Loucy (cell line): ENCODE results near the gene KLHL17.

Experiments
- H2AFZ ChIP-seq: fragments of 200-600 bp; sonication (generic); 2 replicates; pipeline ENCODE4 v1.6.0; 2016; ENCODE audit warnings: antibody characterized with exemption, mild to moderate bottlenecking, low read length, moderate library complexity
- H3F3A ChIP-seq: fragments of 200-600 bp; 2 replicates; pipeline ENCODE4 v1.6.0; 2016; ENCODE audit warnings: antibody characterized with exemption, low read depth, mild to moderate bottlenecking
- H3K27me3 ChIP-seq: fragments of 200-600 bp; sonication (generic); 2 replicates; pipeline ENCODE4 v1.6.1; 2014; ENCODE audit warnings: low read length, mild to moderate bottlenecking; ENCODE audit not compliant: insufficient read depth, poor library complexity, severe bottlenecking
- H3K36me3 ChIP-seq: fragments of 200-600 bp; sonication (generic); 2 replicates; pipeline ENCODE4 v1.6.1; 2016; ENCODE audit warnings: low read length; ENCODE audit not compliant: insufficient read depth
- H3K4me1 ChIP-seq: fragments of 200-600 bp; sonication (generic); 2 replicates; pipeline ENCODE4 v1.5.1; 2014; ENCODE audit warnings: low read length, mild to moderate bottlenecking; ENCODE audit not compliant: insufficient read depth, poor library complexity, severe bottlenecking
- H3K4me2 ChIP-seq: fragments of 200-600 bp; sonication (generic); 2 replicates; pipeline ENCODE4 v1.6.0; 2014; ENCODE audit warnings: antibody characterized with exemption, low read length, low read depth, mild to moderate bottlenecking; ENCODE audit not compliant: poor library complexity, severe bottlenecking
- H3K4me3 ChIP-seq: fragments of 200-600 bp; sonication (generic); 2 replicates; pipeline ENCODE4 v1.5.1; 2014; ENCODE audit warnings: low read length, mild to moderate bottlenecking, mixed read lengths; ENCODE audit not compliant: poor library complexity, severe bottlenecking
- H3K79me2 ChIP-seq: fragments of 200-600 bp; sonication (generic); 2 replicates; pipeline ENCODE4 v1.6.1; 2014; ENCODE audit warnings: low read length; ENCODE audit not compliant: insufficient read depth
- H3K9ac ChIP-seq: fragments of 200-600 bp; sonication (generic); 2 replicates; pipeline ENCODE4 v1.6.0; 2014; ENCODE audit warnings: mild to moderate bottlenecking, low read depth, low read length, moderate library complexity; ENCODE audit not compliant: poor library complexity, severe bottlenecking
- H3K9me2 ChIP-seq: fragments of 200-600 bp; sonication (generic); replicated peaks from 2 replicates; pipeline ENCODE4 v1.6.1; 2016; ENCODE audit warnings: low read depth, low read length, mixed read lengths
- H3K9me3 ChIP-seq: fragments of 200-600 bp; sonication (generic); 2 replicates; pipeline ENCODE4 v1.6.1; 2014; ENCODE audit warnings: mild to moderate bottlenecking, antibody characterized with exemption, low read length, low read depth; ENCODE audit not compliant: insufficient read depth
- H4K20me1 ChIP-seq: fragments of 200-600 bp; sonication (generic); 2 replicates; pipeline ENCODE4 v1.6.0; 2014; ENCODE audit warnings: antibody characterized with exemption, low read length, mild to moderate bottlenecking; ENCODE audit not compliant: insufficient read depth, poor library complexity, severe bottlenecking
- CTCF ChIP-seq: fragments of 200-600 bp; sonication (generic); conservative IDR thresholded peaks from 2 replicates; pipeline ENCODE4 v1.5.1; 2014; ENCODE audit warnings: mild to moderate bottlenecking, antibody characterized with exemption, low read length
- EZH2phosphoT487 ChIP-seq: fragments of 200-600 bp; IDR thresholded peaks from 2 replicates; pipeline ENCODE4 v1.6.1; 2018; ENCODE audit warnings: antibody characterized with exemption, mild to moderate bottlenecking, moderate library complexity, borderline replicate concordance

The KLHL17 gene

DNA sequence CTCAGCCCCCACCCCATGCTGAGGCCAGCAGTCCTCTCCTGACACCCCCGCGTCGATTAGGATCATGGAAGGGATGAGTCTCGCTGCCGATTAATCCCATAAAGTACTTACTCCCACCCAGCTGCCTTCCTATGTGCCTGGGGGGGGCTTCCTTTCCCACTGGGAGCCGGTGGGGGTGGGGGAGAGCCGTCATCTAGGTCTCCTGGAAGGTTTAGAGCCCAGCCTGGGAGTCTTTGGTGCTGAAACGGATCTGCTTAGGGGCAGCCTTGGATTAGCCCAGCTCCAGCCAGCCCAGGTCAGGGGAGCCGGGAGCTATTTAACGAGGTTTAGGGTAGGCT, 26.8 kb upstream of the KLHL17 start:
- no peaks in the 10 kb centered on the region for H3K9me2 ChIP-seq
- no peak overlapping the region for H2AFZ ChIP-seq
- TF ChIP-seq CTCF (no peak), EZH2phosphoT487 (no peak)
- no peaks in the 10 kb centered on the region for H3F3A ChIP-seq
- no peak overlapping the region for H3K4me3 ChIP-seq
- peaks cover 20% of the 10 kb centered on the region for H3K4me1 ChIP-seq
- H3K36me3 ChIP-seq, result no peaks in the 10 kb centered on the region
- H3K27me3 ChIP-seq, result no peaks in the 10 kb centered on the region
- no peaks in the 10 kb centered on the region for H4K20me1 ChIP-seq
- no peak overlapping the region for H3K4me2 ChIP-seq
- no peaks in the 10 kb centered on the region for H3K9me3 ChIP-seq
- H3K79me2 ChIP-seq, result no peaks in the 10 kb centered on the region
- H3K9ac ChIP-seq, result no peak overlapping the region

GRCh38 chr1:934991-935750, 25.2 kb upstream of the KLHL17 start:
- no peaks in the 10 kb centered on the region for H3K79me2 ChIP-seq
- H2AFZ ChIP-seq, result no peak overlapping the region
- no peaks in the 10 kb centered on the region for H4K20me1 ChIP-seq
- H3K4me1 ChIP-seq, result peaks cover 28% of the 10 kb centered on the region
- no peaks in the 10 kb centered on the region for H3K36me3 ChIP-seq
- no peaks in the 10 kb centered on the region for H3K9me2 ChIP-seq
- H3K4me3 ChIP-seq, result no peak overlapping the region
- H3K9ac ChIP-seq, result no peak overlapping the region
- no peaks in the 10 kb centered on the region for H3K27me3 ChIP-seq
- TF ChIP-seq CTCF (no peak), EZH2phosphoT487 (no peak)
- no peak overlapping the region for H3K4me2 ChIP-seq
- H3K9me3 ChIP-seq, result no peaks in the 10 kb centered on the region
- no peaks in the 10 kb centered on the region for H3F3A ChIP-seq

- TF ChIP-seq EZH2phosphoT487 (no peak), CTCF (no peak)
- no peak overlapping the region for H3K4me2 ChIP-seq
- H3K79me2 ChIP-seq, result no peaks in the 10 kb centered on the region
- no peaks in the 10 kb centered on the region for H3K36me3 ChIP-seq
- no peaks in the 10 kb centered on the region for H3K9me3 ChIP-seq
- no peak overlapping the region for H3K4me3 ChIP-seq
- H3K4me1 ChIP-seq, result peaks cover 33% of the 10 kb centered on the region
- peaks cover 6% of the 10 kb centered on the region for H3K27me3 ChIP-seq
- H4K20me1 ChIP-seq, result no peaks in the 10 kb centered on the region
- no peaks in the 10 kb centered on the region for H3F3A ChIP-seq
- H3K9me2 ChIP-seq, result no peaks in the 10 kb centered on the region
- no peak overlapping the region for H3K9ac ChIP-seq
- no peak overlapping the region for H2AFZ ChIP-seq
Measured at GRCh38 chr1:935751-936231, 24.6 kb upstream of the KLHL17 start.
